DOHH2 (cell line): ENCODE results near the gene ABHD12B.

Experiments
- EZH2phosphoT487 ChIP-seq: fragments of 200-600 bp; sonication (generic); IDR thresholded peaks from 2 replicates; pipeline ENCODE4 v1.6.1; 2017; ENCODE audit warnings: borderline replicate concordance, mild to moderate bottlenecking, antibody characterized with exemption, low read length, moderate library complexity, mixed read lengths
- TF ChIP-seq, protein P1 (sequence below): fragments of 200-600 bp; sonication (generic); IDR thresholded peaks from one replicate; pipeline ENCODE4 v1.5.1; 2014; ENCODE audit warnings: antibody characterized with exemption, mild to moderate bottlenecking, low read depth, low read length; ENCODE audit not compliant: poor library complexity, severe bottlenecking

- TF ChIP-seq, protein P1, sequence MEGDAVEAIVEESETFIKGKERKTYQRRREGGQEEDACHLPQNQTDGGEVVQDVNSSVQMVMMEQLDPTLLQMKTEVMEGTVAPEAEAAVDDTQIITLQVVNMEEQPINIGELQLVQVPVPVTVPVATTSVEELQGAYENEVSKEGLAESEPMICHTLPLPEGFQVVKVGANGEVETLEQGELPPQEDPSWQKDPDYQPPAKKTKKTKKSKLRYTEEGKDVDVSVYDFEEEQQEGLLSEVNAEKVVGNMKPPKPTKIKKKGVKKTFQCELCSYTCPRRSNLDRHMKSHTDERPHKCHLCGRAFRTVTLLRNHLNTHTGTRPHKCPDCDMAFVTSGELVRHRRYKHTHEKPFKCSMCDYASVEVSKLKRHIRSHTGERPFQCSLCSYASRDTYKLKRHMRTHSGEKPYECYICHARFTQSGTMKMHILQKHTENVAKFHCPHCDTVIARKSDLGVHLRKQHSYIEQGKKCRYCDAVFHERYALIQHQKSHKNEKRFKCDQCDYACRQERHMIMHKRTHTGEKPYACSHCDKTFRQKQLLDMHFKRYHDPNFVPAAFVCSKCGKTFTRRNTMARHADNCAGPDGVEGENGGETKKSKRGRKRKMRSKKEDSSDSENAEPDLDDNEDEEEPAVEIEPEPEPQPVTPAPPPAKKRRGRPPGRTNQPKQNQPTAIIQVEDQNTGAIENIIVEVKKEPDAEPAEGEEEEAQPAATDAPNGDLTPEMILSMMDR = no peak
- TF ChIP-seq EZH2phosphoT487 = no peak
Observed at GRCh38 chr14:50932592-50933495, 61.0 kb downstream of the ABHD12B start.
